T-helper 9 cell (primary cell): Measurements from ENCODE around the gene DENND4A.
"Not testable (repeated sequence)": the region's sequence is repeated elsewhere in the genome, so short reads cannot be mapped to it uniquely, and the experiment has no call there.

Experiments
- DNase-seq: peaks from one replicate; pipeline ENCODE4 v3.0.0-alpha.2; 2020

DENND4A gene

DNA sequence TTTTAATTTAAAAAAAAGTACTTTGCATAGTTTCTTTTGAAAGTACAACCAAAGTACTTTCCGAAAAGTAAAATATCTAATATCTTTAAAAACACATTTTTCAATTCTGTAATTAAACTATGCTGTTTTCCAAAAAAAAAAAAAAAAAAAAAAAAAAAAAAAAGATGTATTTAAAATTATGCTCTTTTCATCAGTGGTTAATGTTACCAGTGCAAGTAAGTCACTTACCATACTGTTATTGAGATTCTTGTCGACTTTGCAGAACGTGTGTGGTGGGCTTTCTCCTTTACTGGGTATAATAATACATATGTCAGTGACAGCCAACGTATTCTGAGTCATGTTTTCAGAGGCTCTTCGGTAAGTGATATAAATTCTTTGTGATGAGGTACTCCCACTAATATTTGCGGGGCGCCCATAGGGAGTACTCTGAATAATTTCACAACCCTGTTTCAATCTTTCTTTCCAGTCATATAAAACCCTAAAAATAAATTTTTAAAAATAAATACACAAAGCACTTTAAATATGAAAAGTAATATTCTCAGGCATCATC, 39.9 kb downstream of the DENND4A start:
- DNase-seq: no peak

DNA sequence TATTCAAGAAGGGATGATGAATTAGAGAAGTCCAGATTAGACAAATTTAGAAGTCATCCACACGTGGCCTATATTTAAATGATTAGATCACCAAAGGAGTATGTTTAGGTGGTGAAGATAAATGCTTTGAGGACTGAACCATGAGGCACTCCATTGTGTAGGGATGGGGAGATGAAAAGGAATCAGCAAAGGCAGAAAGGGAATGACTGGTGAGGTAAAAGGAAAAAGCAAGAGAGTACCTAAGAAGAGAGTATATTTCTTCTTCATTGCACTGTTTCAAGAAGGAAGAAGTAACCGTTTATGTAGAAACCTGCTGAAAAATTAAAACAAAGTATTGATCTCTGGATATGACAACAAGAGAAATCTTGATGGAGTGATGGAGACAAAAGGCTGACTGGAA, 40.7 kb downstream of the DENND4A start:
- no peak for DNase-seq

DNA sequence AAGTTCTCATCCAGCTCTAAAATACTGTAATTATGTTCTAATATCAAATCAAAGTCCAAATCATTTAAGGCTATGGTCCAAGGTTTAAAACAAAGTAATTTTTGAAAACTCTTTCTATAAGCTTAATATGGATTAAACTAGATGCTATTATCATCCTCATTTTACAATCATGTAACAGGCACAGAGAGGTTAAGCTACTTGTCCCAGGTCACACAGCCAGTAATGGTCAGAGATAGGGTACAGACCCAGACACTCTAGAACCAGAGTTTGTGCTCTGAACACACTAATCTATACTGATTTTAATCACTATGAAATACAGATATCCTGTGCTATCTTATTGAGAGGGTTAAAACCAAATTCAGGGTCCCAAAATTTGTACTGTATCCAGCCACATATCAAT, 44.8 kb downstream of the DENND4A start:
- DNase-seq: no peak

DNA sequence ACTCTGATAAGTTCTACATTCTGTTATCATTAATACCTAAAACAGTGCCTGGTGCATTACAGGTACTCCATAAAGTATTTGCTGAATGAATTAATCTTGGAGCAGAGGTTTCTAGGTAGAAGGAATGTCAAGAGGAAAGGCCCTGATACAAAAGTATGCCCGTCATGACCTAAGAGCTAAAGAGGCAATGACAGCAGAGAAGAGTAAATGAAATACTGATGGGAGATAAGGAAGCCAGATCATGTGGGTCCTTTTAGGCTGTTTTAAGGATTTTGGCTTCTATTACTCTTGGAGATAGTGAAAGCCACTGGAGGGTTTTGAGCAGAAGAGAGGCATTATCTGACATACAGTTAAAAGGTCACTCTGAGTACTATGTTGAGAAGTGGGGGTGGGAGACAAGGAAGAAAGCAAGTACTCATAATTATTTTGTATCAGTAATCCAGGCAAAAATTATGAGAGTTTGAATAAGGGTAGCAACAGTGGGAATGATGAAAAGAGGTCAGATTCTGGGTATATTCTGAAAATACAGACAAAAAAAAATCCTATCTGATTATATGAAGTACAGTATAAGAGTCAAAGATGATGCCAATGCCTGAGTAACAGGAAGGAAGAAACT, 48.3 kb downstream of the DENND4A start:
- no peak for DNase-seq

DNA sequence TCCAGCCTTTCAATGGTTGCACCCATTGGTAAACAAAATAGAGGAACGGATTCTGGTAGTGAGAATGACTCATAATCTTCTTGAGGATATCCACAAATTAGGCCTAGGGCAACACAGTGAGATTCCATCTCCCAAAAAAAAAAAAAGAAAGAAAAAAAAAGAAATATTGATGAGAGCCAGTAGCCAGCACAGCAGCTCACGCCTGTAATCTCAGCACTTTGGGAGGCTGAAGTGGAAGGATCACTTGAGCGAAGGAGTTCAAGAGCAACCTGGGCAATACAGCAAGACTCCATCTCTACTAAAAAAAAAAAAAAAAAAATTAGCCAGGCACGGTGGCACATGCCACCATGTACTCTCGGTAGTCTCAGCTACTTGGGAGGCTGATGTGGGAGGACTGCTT, 51.9 kb downstream of the DENND4A start:
- no peak for DNase-seq

DNA sequence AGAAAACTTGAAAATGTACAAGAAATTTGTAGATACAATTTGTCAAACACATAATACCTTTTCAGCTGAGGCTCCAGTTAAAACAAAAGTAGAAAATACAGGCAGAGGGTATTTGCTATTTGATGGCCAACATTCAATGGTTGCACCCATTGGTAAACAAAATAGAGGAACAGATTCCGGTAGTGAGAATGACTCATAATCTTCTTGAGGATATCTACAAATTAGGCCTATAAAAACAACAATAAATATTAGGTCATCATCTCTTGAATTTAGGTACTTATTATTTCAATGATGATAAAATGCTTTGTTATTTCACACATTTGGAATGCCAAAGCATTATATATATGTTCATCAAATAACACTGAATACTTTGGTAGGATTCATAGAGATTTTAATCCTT, 53.4 kb downstream of the DENND4A start:
- DNase-seq: no peak

DNA sequence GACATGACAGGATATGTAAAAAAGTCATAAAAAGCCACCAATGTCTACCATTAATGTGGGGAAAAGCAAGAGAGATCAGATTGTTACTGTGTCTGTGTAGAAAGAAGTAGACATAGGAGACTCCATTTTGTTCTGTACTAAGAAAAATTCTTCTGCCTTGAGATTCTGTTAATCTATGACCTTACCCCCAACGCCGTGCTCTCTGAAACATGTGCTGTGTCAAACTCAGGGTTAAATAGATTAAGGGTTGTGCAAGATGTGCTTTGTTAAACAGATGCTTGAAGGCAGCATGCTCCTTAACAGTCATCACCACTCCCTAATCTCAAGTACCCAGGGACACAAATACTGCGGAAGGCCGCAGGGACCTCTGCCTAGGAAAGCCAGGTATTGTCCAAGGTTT, 58.5 kb downstream of the DENND4A start:
- DNase-seq: not testable (repeated sequence)

DNA sequence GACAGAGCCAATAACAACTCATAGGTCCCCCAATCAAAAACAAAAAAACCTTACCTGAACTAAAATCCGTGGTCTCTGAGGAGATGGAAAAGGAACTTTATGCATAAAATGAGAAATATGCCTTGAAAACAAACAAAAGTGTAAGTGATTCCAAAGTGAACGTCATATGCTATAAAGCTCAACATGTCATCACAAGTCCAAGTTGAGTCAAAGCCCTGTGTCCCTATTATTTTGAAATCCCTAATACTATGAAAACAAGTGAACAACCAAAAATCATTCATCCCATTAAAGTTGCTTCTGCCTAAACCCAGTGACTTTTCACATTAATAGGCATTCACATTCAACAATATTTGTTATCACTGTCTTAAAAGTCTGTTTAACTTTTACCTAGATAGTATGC, 59.4 kb downstream of the DENND4A start:
- DNase-seq: no peak

DNA sequence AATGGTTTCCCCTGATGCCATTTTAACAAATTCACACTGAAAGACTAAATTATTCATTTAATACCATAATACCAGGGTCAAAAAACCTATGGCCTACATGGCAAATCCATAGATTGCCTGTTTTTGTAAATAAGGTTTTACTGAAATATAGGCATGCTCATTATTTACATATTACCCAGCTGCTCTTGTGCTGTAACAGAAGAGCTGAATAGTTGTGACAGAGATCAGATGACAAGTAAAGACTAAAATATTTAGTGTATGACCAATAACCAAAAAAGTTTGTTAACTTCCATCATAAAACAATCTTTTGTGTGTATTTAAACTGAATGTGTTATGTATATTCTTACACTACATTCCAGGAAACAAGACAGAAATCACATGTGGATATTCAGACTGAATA, 60.2 kb downstream of the DENND4A start:
- no peak for DNase-seq

DNA sequence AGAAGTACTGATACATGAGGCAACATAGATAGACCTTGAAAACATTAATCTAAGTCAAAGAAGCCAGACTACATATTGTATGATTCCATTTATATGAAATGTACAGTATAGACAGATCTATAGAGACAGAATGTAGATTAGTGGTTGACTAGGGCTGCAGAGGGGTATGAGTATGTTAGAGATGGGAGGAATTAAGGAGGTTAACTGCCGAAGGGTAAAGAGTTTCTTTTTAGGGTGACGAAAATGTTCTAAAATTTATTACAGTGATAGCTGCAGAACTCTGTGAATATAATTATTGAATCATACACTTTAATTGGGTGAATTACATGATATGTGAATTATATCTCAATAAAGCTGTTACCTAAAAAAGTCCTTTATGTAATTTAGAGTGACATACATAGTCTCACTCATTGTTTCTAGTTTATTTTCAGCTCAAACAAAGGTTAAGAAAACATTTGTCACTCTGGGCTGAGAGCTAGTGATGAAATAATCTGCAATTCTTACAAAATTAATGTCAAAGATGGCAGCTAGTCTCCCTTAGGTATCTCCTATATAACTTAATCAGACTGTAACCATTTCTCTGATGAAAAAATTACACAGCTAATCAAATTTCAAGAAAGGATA, 61.4 kb downstream of the DENND4A start:
- DNase-seq: no peak

DNA sequence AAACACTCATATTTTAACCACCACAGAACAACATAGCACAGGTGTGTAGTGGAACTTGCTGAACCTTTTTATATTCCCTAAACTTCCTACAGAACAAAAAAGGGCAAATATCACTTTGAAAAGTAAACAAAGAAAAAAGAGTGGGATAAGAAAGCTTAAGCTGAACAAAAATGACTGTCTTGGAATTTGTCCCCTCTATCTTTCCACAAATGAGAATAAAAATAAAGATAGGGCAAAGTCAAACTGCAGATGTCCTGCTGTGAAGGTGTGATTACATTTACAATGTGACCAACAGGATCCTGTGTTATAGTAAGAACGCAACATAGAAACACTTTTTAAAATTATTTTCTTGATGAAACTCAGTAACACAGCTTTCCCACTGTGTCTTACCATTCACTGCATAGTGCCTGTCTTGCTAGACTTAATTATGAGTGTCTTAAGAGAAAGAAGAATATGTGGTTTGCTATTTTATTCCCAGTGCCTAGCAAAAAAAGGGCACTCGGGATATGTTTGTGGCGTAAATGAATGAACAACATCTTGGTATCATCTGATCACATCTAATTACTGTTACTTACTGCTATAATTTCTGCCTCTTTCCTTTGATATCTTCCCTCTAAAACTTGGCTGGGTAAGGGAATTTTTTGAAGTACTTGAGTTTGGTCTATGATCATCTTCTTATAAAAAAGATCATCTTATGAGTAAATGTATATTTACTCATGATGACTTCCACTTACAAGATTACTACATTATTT, 67.5 kb downstream of the DENND4A start:
- DNase-seq: no peak

DNA sequence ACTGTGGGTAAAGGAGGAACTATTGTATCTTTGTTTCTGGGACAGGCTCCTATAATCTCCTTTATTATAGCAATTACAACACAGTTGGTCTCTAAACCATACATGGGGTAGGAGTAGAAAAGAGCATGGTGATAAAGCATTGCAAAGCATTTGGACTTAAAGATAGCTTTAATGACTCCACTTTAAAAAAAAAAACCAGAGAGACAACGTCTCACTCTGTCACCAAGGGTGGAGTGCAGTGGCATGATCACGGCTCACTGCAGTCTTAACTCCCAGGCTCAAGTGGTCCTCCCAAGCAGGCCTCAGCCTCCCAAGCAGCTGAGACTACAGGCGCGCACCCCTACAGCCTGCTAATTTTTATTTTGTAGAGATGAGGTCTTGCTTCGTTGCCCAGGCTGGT, 68.2 kb downstream of the DENND4A start:
- DNase-seq: no peak

DNA sequence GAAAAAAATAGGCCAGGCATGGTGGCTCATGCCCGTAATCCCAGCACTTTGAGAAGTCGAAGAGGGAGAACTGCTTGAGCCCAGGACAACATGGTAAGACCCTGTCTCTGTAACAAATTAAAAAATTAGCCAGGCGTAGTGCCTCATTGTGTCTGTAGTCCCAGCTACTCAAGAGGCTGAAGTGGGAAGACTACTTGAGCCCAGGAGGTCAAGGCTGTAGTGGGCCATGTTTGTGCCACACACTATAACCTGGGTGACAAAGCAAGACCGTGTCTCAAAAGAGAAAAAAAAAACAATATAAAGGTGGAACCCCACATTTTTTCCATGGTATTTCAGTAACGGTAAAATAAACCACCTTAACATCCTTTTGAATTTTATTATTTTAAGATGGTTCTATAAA, 69.9 kb downstream of the DENND4A start:
- no peak for DNase-seq

DNA sequence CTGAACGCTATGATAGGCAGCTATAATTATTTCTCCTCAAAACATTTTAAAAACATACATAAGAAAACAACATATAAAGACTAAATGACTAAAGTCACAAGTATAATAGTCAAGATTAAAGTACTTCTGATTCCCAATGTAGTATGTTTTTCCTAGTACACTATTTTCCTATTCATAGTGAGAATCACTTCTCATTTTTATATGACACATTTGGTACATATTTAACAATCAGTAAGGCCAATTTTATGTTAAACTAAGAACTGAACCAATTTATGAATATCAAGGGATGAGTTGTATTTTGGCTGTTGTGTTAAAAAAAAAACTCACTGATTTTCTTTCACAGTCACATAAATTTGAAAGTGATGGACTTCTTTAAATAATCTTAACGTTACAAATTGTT, 79.7 kb downstream of the DENND4A start:
- DNase-seq: no peak

DNA sequence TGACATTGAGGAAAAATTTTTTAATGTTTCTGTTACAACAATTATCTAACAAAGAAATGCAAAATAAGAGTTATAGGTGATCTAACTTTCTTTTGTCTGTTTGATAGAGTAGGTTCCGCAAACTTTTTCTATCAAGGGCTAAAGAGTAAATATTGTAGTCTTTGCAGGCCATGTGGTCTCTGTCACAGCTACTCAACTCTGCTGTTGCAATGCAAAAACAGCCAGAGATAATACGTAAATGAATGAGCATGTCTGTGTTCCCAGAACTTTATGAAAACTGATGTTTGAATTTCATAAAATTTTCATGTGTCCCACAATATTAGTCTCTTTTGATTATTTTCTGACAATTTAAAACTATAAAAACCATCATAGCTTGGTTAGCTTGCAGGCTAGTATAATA, 97.0 kb downstream of the DENND4A start:
- no peak for DNase-seq

DNA sequence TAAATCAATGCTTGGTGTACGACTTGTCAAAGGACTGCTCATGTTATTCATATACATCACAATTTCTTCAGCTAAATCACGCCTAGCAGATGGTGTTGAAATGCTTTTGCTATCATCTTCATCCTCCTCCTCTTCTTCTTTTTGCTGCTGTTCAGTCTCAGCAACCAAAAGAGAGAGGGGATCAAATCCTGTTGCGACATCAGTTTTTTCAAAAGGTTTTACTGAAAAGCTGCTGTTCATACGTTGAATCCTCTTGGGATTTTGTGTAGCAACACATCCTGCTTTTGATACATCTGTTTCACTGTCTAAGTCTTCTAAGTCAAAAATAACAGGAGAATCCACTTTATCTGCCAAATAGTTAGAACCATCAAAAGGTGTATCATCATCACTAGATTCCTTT, 101.3 kb downstream of the DENND4A start:
- no peak for DNase-seq

DNA sequence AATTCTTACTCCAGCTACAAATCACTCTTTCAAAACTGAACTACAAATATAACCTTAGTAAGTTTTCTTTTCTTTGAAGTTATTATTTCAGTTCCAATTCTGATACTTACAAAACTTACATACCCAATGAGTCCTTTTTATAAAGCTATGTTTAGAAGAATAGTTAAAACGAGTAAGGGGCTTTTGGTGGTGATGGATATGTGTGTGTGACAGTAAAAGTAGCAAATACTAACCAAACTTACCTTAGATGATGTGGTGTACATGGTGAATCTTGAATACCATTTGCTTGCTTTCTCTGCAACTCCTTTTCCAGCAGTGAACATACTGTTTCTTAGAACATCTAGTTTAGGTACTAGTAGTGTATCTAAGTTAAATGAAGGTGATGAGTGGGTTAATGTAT, 101.9 kb downstream of the DENND4A start:
- no peak for DNase-seq

DNA sequence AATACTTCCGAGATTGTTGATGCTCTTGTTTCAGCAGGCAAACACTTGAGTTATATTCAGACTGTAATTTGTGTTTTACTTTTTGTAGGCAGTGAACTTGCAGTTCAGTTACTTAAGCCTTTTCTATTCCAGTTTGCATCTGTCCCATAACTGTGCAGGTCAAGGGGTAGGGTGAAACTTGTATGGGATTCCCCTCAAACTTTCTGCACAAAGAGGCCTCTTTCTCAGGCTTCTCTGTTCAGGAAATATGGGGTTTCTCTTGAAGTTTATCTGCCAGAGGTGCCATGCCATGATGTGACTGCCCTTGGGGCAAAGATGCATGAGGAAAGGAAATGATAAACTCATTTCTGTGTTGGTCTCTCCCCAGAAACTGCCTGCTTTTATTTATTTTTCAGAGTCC, 103.6 kb downstream of the DENND4A start:
- DNase-seq: no peak

DNA sequence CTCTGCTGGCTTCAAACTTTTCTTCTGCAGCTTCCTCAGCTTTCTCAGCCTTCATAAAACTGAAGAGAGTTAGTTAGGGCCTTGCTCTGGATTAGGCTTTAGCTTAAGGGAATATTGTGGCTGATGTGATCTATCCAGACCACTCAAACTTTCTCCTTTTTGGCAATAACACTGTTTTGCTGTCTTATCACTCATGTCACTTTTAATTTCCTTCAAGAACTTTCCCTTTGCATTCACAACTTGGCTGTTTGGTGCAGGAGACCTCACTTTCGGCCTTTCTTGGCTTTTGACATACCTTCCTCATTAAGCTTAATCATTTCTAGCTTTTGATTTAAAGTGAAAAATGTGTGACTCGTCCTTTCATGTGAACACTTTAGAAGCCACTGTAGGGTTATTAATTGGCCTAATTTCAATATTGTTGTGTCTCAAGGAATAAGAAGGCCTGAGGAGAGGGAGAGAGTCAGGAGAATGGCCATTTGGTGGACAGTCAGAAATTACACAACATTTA, 109.6 kb downstream of the DENND4A start:
- no peak for DNase-seq

DNA sequence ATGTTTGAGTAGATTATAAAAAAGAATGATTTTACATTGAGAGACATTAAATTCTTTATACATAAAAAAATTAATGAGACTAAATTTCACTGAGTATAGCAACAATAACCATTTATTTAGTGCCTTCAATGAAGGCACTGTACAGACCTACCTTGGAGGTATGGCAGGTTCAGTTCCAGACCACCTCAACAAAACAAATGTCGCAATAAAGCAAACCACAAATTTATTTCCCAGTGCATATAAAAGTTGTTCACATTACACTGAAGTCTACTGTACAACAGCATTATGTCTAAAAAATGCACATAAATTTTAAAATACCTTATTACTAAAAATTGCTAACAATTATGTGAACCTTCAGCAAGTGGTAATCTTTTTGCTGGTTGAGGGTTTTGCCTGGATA, 111.5 kb downstream of the DENND4A start:
- DNase-seq: no peak

DNA sequence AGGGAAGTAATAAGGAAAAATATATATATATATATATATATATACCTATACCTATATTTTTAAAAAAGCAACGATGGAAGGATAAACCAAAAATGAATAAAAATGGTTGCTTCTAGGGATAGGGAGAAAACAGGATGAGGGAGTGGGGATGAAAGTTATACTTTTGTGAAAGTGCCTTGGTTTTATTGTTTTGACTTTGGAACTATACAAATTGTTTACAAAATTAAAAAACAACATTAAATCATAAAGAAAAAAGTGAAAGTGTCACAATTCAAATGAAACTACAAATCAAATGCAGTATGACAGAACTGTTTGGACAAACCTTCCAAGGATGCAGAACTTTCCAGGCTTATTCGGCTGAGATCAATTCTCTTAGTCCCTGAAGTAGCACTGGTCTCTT, 116.0 kb downstream of the DENND4A start:
- DNase-seq: no peak

DNA sequence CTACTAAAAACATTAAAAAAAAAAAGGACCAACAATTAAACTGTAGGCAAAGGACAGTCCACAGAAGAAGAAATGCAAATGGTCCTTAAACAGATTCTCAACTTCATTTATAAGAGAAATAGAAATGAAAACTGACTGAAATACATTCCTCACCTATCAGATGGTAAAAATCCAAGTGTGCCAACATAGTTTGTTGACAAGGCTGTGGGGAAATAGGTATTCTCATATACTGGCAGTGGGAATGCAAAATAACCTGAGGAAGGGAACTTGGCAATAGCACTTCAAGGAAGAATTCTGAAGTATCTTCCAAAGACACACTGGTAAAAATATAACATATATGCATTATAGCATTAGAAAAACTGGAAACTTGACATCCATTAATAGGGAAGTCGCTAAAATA, 116.5 kb downstream of the DENND4A start:
- no peak for DNase-seq

DNA sequence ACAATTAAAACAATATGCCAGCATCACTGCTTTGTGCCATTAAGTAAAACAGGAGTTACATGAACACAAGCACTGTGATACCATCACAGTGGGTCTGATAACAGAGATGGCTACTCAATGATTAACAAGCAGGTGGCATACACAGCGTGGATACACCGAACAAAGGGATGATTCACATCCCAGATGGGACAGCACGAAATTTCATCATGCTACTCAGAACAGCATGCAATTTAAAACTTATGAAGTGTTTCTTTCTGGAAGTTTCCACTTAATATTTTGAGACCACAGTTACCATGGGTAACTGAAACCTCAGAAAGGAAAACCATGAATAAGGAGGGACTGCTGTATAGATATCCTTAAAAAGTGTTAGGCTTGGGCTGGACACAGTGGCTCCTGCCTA, 125.8 kb downstream of the DENND4A start:
- no peak for DNase-seq

DNA sequence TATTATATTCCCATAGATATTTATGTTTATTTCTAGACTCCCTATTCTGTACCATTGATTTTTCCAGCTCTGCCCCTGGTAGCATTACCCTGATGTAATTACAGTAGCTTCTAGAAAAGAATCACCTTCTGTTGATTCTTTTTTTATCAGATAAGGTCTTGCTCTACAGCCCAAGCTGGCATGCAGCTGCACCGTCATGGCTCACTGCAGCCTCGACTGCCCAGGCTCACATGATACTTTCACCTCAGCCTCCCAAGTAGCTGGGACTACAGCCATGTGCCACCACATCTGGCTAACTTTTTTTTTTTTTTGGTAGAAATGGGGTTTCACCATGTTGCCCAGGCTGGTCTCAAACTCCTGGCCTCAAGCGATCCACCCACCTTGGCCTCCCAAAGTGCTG, 128.6 kb downstream of the DENND4A start:
- DNase-seq: no peak
